DND-41 (cell line): ENCODE data around the gene SLC38A3.

ENCODE experiments used
- CTCF ChIP-seq: IDR thresholded peaks from 2 replicates; pipeline ENCODE4 v1.5.1; 2012; ENCODE audit warnings: borderline replicate concordance, low read length, moderate library complexity, mild to moderate bottlenecking; ENCODE audit not compliant: poor library complexity, severe bottlenecking; ENCODE audit errors: extremely low read depth
- EZH2 ChIP-seq: IDR thresholded peaks from 3 replicates; pipeline ENCODE4 v1.6.1; 2012; ENCODE audit warnings: borderline replicate concordance, low read depth, mild to moderate bottlenecking, moderate library complexity, low read length, inconsistent platforms; ENCODE audit not compliant: severe bottlenecking

GRCh38 chr3:50194903-50195500 is 10.1 kb upstream of the SLC38A3 start:
- TF ChIP-seq CTCF (no peak), EZH2 (no peak)
